ENCODE data around the gene GPX5.
A peak's percentile ranks its signal among the peaks of the same experiment; 100 is the strongest.
"Not testable (repeated sequence)": the region's sequence is repeated elsewhere in the genome, so short reads cannot be mapped to it uniquely, and the experiment has no call there.

The GPX5 gene

GRCh38 chr6:28515676-28516075 is 10.0 kb upstream of the GPX5 start, which contains the start of gene GPX6:
TSS of gene GPX6 (minus strand) at chr6:28515793. CDS start at chr6:28515743, 50 bp downstream.
- no peak for DNase-seq

- DNase-seq, result no peak
Measured at GRCh38 chr6:28517964-28518363, 7.7 kb upstream of the GPX5 start.

- DNase-seq, result no peak
Measured at GRCh38 chr6:28522594-28523240, 3.0 kb upstream of the GPX5 start.

- no peak for DNase-seq
Measured at GRCh38 chr6:28523241-28523622, 2.4 kb upstream of the GPX5 start.

- DNase-seq, result no peak
Measured at GRCh38 chr6:28530777-28531176, 5.1 kb downstream of the GPX5 start.

- DNase-seq, result peak; percentile 6
Measured at GRCh38 chr6:28531479-28532128, 5.9 kb downstream of the GPX5 start.

GRCh38 chr6:28534306-28534705 is 8.6 kb downstream of the GPX5 start:
- DNase-seq, result no peak

GRCh38 chr6:28534875-28535274 is 9.2 kb downstream of the GPX5 start:
- DNase-seq, result no peak

- DNase-seq, result peak; percentile 85
Measured at GRCh38 chr6:28537065-28537464, 11.4 kb downstream of the GPX5 start.

- peak; percentile 89 for DNase-seq
Measured at GRCh38 chr6:28537509-28538140, 11.9 kb downstream of the GPX5 start.

- no peak for DNase-seq
Measured at GRCh38 chr6:28541996-28542395, 16.3 kb downstream of the GPX5 start.

- peak; percentile 85 for DNase-seq
Measured at GRCh38 chr6:28542440-28543296, 17.0 kb downstream of the GPX5 start.

- peak; percentile 42 for DNase-seq
Measured at GRCh38 chr6:28543651-28544610, 18.2 kb downstream of the GPX5 start.

- DNase-seq, result no peak
Measured at GRCh38 chr6:28545955-28546354, 20.3 kb downstream of the GPX5 start.

- not testable (repeated sequence) for DNase-seq
Measured at GRCh38 chr6:28547003-28547402, 21.3 kb downstream of the GPX5 start.

- no peak for DNase-seq
Measured at GRCh38 chr6:28551891-28552666, 26.4 kb downstream of the GPX5 start.

- DNase-seq, result no peak
Measured at GRCh38 chr6:28553384-28553985, 27.8 kb downstream of the GPX5 start.

- DNase-seq, result peak; percentile 36
Measured at GRCh38 chr6:28553986-28554881, 28.6 kb downstream of the GPX5 start.

- no peak for DNase-seq
Measured at GRCh38 chr6:28555136-28555535, 29.5 kb downstream of the GPX5 start.

GRCh38 chr6:28558629-28559028 is 32.9 kb downstream of the GPX5 start:
- no peak for DNase-seq
